Heart right ventricle (tissue), 16 donors: ENCODE results near the gene BMP3. TPM values are rescaled to one million over a fixed set of nuclear protein-coding genes. Genes with fewer than 3 reads are reported as not detected.

Source experiments
- ATAC-seq, 8 donors: fragments of 200-7000 bp; cut with Tn5 transposase; one replicate each; pipeline ENCODE4 v1.9.1; 2020; ENCODE audit warnings: mild to moderate bottlenecking in 8 of 8, moderate library complexity in 8 of 8, moderate number of reproducible peaks in 1 of 8
- DNase-seq, 2 donors: peaks; one replicate each; pipeline ENCODE4 v3.0.0-alpha.2; 2020
- H3K27ac ChIP-seq, 10 donors: fragments of 200-600 bp; sonication (generic) in 2 of 10; one replicate each; pipeline versions ENCODE4 v1.5.0 to v1.8.0; 2020 to 2022; ENCODE audit warnings: mild to moderate bottlenecking in 3 of 10
- H3K27me3 ChIP-seq, 7 donors: fragments of 200-600 bp; one replicate each; pipeline ENCODE4 v1.8.0; 2021 to 2022; ENCODE audit warnings: mild to moderate bottlenecking in 2 of 7
- H3K36me3 ChIP-seq, 9 donors: fragments of 200-600 bp; sonication (generic) in 1 of 9; one replicate each; pipeline versions ENCODE4 v1.5.0 to v1.8.0; 2020 to 2022; ENCODE audit warnings: mild to moderate bottlenecking in 2 of 9
- H3K4me1 ChIP-seq, 9 donors: fragments of 200-600 bp; sonication (generic) in 1 of 9; one replicate each; pipeline versions ENCODE4 v1.5.0 to v1.8.0; 2020 to 2022; ENCODE audit warnings: mild to moderate bottlenecking in 4 of 9
- H3K4me3 ChIP-seq, 10 donors: fragments of 200-600 bp; sonication (generic) in 2 of 10; one replicate each; pipeline versions ENCODE4 v1.5.0 to v1.8.0; 2020 to 2022; ENCODE audit warnings: mild to moderate bottlenecking in 7 of 10, moderate library complexity in 2 of 10
- H3K9me3 ChIP-seq, 11 donors: fragments of 200-600 bp in 10 of 11; sonication (generic) in 2 of 11; one replicate each; pipeline versions ENCODE4 v1.5.0 to v1.8.0; 2013 to 2022; ENCODE audit warnings: mild to moderate bottlenecking in 2 of 11, control low read depth in 1 of 11, moderate library complexity in 1 of 11
- WGBS, 2 donors: extraction: QIAGEN DNeasy Blood & Tissue Kit; methylation state at CpG; one replicate each; pipeline ENCODE4 v1.1.7; 2013; ENCODE audit warnings: inconsistent platforms in 1 of 2; 5-methylcytosine and 5-hydroxymethylcytosine counted together
- intact Hi-C, 10 donors: fragments of 100-400 bp; cut with DNase I; formaldehyde crosslinking; loops; one replicate each; pipeline versions ENCODE4 v1.11.1 to v1.14.2; 2022
- polyA plus RNA-seq, 2 donors: library from polyadenylated mRNA; stranded (reverse); fragments of 200-250 nt; gene quantifications; one replicate each; pipeline ENCODE4 v1.2.3, GENCODE V29; 2013
- total RNA-seq, 10 donors: library from RNA; stranded (reverse); fragmentation: NEBNext Ultra II Directional in 3 of 10; extraction: Animal tissue kit (Norgen Biotek cat#: 25700) in 3 of 10; gene quantifications; one replicate each; pipeline versions ENCODE4 v1.2.1 to v1.2.4, GENCODE V29; 2021 to 2023
- TF ChIP-seq, protein P1 (sequence below), 9 donors: fragments of 200-600 bp; sonication (generic) in 2 of 9; IDR thresholded peaks; one replicate each; pipeline versions ENCODE4 v1.5.0 to v1.8.0; 2021 to 2022; ENCODE audit warnings: antibody characterized with exemption in 9 of 9, mild to moderate bottlenecking in 5 of 9, moderate library complexity in 1 of 9
- donor health status: Arrhythmogenic right ventricular cardiomyopathy.
- donor health status: ischemic (EF 13 %, LVEDD 7.1; RV severe dilation, severe dysfunction).
- donor health status: healthy with polysubstance abuse.
- donor health status: DM: no; HTN: yes; CAD: no.
- donor health status: DM: no; HTN: no; CAD: no.
- donor health status: ischemic (EF 25% LVEDD 6.9; RV normal size, moderate dysfunction).
- donor health status: ischemic (EF 25% LVEDD 5.7; RV mildly dilated, moderate dysfunction).
- donor health status: healthy.
- donor health status: DM: yes; HTN: yes; CAD: no.
- donor health status: Ischemic cardiomyopathy.
- donor health status: ischemic (EF 35%, LVEDD 5.7; RV mildly dilated, moderate dysfunction).
- donor health status: nonischemic (EF 11% LVEDD 7.7; RV severe dilation, severe dysfunction).
- donor health status: DM: yes; HTN: yes; CAD: no.
- donor health status: PGD.
- donor health status: ischemic (EF 29% LVEDD 5.4; RV normal size, mild dysfunction).
- donor health status: nonischemic (EF 23%, LVEDD 6.1; RV moderate dilation, normal function).

The BMP3 gene
- total and polyA plus RNA-seq, 12 donors: 0.12 TPM; not detected in 11

DNA sequence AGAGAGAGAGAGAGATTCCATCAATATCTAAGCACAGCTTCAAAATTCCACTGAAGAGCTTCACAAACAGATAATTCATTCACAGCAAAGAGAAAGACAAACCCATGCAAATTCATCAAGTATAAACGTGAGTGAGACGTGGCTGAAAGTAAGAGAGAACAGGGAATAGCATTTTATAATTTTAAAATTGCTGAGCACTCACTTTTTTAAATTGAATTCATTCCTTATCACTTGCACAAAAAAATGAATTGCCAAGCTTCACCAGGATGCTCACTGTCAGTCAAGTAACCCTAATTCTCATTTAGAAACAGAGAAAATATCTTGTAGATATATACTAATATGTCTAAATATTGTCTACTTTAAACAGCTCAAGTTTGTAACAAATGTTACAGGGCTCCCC, 40.5 kb downstream of the BMP3 start:
- Histone ChIP-seq H3K27me3 (peaks cover 0 to 3% (median 0%) of the 10 kb centered on the region in 7 donors), H3K9me3 (no peaks in the 10 kb centered on the region), H3K27ac (no peak overlapping the region), H3K4me1 (no peaks in the 10 kb centered on the region), H3K4me3 (no peak overlapping the region), H3K36me3 (no peaks in the 10 kb centered on the region)
- WGBS, 2 donors: 20 to 34% methylated on average over 2 of the region's 2 CpGs
- TF ChIP-seq, protein P1, sequence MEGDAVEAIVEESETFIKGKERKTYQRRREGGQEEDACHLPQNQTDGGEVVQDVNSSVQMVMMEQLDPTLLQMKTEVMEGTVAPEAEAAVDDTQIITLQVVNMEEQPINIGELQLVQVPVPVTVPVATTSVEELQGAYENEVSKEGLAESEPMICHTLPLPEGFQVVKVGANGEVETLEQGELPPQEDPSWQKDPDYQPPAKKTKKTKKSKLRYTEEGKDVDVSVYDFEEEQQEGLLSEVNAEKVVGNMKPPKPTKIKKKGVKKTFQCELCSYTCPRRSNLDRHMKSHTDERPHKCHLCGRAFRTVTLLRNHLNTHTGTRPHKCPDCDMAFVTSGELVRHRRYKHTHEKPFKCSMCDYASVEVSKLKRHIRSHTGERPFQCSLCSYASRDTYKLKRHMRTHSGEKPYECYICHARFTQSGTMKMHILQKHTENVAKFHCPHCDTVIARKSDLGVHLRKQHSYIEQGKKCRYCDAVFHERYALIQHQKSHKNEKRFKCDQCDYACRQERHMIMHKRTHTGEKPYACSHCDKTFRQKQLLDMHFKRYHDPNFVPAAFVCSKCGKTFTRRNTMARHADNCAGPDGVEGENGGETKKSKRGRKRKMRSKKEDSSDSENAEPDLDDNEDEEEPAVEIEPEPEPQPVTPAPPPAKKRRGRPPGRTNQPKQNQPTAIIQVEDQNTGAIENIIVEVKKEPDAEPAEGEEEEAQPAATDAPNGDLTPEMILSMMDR (IDR thresholded peaks at IDR 0.05): no peak
- ATAC-seq: no peak
- no peak for DNase-seq
- intact Hi-C loops: loop anchor here in 4 of 10 donors (2.0 to 5.0 kb wide), 2 partner anchors 281 to 282 kb away; no protein-coding TSS in a partner anchor

DNA sequence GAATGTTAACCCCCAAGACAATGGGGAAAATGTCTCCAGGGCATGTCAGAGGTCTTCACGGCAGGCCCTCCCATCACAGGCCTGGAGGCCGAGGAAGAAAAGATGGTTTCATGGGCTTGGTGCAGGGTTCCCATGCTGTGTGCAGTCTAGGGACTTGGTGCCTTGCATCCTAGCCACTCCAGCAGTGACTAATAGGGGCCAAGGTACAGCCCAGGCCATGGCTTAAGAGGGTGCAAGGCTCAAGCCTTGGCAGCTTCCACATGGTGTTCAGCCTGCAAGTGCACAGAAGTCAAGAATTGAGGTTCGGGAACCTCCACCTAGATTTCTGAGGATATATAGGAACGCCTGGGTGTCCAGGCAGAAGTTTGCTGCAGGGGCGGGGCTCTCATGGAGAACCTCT, 50.6 kb downstream of the BMP3 start:
- intact Hi-C loops: no loop called here
- H3K4me1 ChIP-seq: no peaks in the 10 kb centered on the region
- no peak overlapping the region for H3K27ac ChIP-seq
- no peak overlapping the region for H3K4me3 ChIP-seq
- no peaks in the 10 kb centered on the region for H3K27me3 ChIP-seq
- H3K9me3 ChIP-seq: no peaks in the 10 kb centered on the region
- WGBS, 2 donors: 87 to 89% methylated on average over 5 of the region's 5 CpGs
- H3K36me3 ChIP-seq: no peaks in the 10 kb centered on the region
- no peak for ATAC-seq
- TF ChIP-seq, protein P1 (IDR thresholded peaks at IDR 0.05): no peak
- no peak for DNase-seq

DNA sequence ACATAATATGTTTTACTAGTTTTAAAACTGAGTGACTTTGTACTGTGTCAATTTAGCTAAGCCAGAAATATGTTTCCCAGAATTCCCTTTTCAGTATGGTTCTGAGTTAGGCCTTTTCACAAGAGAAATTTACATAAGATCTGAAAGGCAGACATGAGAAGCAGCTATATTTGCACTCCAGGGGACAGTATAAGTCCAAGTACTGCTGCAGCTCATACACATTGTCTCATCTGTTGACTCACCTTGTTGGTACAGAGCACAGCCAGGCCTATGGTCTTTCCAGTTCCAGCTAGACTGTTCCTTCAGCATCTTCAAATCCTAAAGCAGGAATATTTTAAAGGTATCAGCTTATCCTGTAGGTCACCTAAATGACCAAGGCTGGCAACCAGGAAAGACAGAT, 53.5 kb downstream of the BMP3 start:
- ATAC-seq: no peak
- intact Hi-C loops: no loop called here

DNA sequence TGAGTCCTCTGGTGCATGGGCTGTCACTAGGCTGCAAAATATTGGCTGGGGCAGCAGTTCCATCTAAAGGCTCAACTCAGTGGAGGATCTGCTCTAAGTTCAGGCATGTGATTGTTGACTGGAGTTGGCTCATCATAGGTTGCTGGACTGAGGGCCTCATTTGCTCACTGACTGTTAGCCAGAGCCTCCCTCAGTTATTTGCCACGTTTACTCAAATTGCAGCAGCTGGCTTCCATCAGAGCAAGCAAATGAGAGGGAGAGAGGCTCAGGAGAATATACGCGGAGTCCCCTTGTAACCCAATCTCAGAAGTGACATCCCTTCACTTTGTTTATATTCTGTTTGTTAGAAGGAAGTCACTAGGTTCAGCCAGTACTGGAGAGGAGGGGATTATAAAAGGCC, 54.1 kb downstream of the BMP3 start:
- DNase-seq: no peak
- Histone ChIP-seq H3K36me3 (no peaks in the 10 kb centered on the region), H3K4me3 (no peak overlapping the region), H3K9me3 (no peaks in the 10 kb centered on the region), H3K4me1 (no peaks in the 10 kb centered on the region), H3K27ac (no peak overlapping the region), H3K27me3 (no peaks in the 10 kb centered on the region)
- intact Hi-C loops: no loop called here
- ATAC-seq: no peak
- 49 to 54% methylated on average over 3 of the region's 3 CpGs for WGBS, 2 donors
- TF ChIP-seq, protein P1 (IDR thresholded peaks at IDR 0.05): no peak

More for the DNA sequence above, 53.5 kb downstream of the BMP3 start:
- H3K4me1 ChIP-seq: no peaks in the 10 kb centered on the region
- DNase-seq: no peak
- H3K27ac ChIP-seq: no peak overlapping the region
- H3K9me3 ChIP-seq: no peaks in the 10 kb centered on the region
- H3K4me3 ChIP-seq: no peak overlapping the region
- no peaks in the 10 kb centered on the region for H3K36me3 ChIP-seq
- no peaks in the 10 kb centered on the region for H3K27me3 ChIP-seq
- TF ChIP-seq, protein P1 (IDR thresholded peaks at IDR 0.05): no peak
